Spleen (tissue), 11 donors: ENCODE results near the gene TREX2. TPM values are rescaled to one million over a fixed set of nuclear protein-coding genes. Genes with fewer than 3 reads are reported as not detected.

ENCODE experiments used
- DNase-seq: peaks from one replicate; pipeline ENCODE4 v3.0.0-alpha.2; 2020
- H3K27ac ChIP-seq, 8 donors: fragments of 200-600 bp; sonication (generic) in 7 of 8; 1 replicate in 4 of 8; 2 replicates in 4 of 8; pipeline versions ENCODE4 v1.5.0 to v1.8.0; 2016 to 2021; ENCODE audit warnings: inconsistent platforms in 4 of 8, mild to moderate bottlenecking in 4 of 8, moderate library complexity in 1 of 8
- H3K27me3 ChIP-seq, 7 donors: fragments of 200-600 bp; sonication (generic) in 6 of 7; replicated peaks in 1 of 7; 1 replicate in 4 of 7; 2 replicates in 3 of 7; pipeline versions ENCODE4 v1.5.0 to v1.8.0; 2016 to 2021; ENCODE audit warnings: inconsistent platforms in 3 of 7, mild to moderate bottlenecking in 1 of 7
- H3K36me3 ChIP-seq, 6 donors: fragments of 200-600 bp; sonication (generic) in 5 of 6; 1 replicate in 4 of 6; 2 replicates in 2 of 6; pipeline versions ENCODE4 v1.5.0 to v1.8.0; 2016 to 2021; ENCODE audit warnings: inconsistent platforms in 2 of 6
- H3K4me1 ChIP-seq, 6 donors: fragments of 200-600 bp; sonication (generic) in 5 of 6; 1 replicate in 3 of 6; 2 replicates in 3 of 6; pipeline versions ENCODE4 v1.5.0 to v1.8.0; 2016 to 2021; ENCODE audit warnings: inconsistent platforms in 3 of 6
- H3K4me3 ChIP-seq, 8 donors: fragments of 200-600 bp; sonication (generic) in 7 of 8; 1 replicate in 4 of 8; 2 replicates in 4 of 8; pipeline versions ENCODE4 v1.5.0 to v1.8.0; 2016 to 2021; ENCODE audit warnings: inconsistent platforms in 4 of 8, mild to moderate bottlenecking in 4 of 8, moderate library complexity in 2 of 8
- H3K9me3 ChIP-seq, 8 donors: fragments of 200-600 bp; sonication (generic) in 7 of 8; 1 replicate in 4 of 8; 2 replicates in 4 of 8; pipeline versions ENCODE4 v1.5.0 to v1.8.0; 2016 to 2021; ENCODE audit warnings: inconsistent platforms in 4 of 8
- CTCF ChIP-seq, 11 experiments: fragments of 200-600 bp in 7 of 11; fragments of 450-650 bp in 4 of 11; sonication (generic) in 4 of 11; IDR thresholded peaks in 8 of 11; conservative IDR thresholded peaks in 3 of 11; 1 replicate in 7 of 11; 2 replicates in 4 of 11; pipeline versions ENCODE4 v1.4.0 to v1.8.0; 2016 to 2021; ENCODE audit warnings: antibody characterized with exemption in 11 of 11, inconsistent platforms in 4 of 11, mild to moderate bottlenecking in 1 of 11
- POLR2A ChIP-seq, 3 donors: fragments of 450-650 bp; IDR thresholded peaks; one replicate each; pipeline ENCODE4 v1.5.1; 2017; ENCODE audit warnings: antibody characterized with exemption in 3 of 3, mild to moderate bottlenecking in 1 of 3
- POLR2AphosphoS5 ChIP-seq, 3 donors: sonication (generic); formaldehyde crosslinking; IDR thresholded peaks; one replicate each; pipeline ENCODE4 v1.5.1; 2017; ENCODE audit warnings: antibody characterized with exemption in 3 of 3
- WGBS, 5 donors: extraction: QIAGEN DNeasy Blood & Tissue Kit in 3 of 5; methylation state at CpG; one replicate each; pipeline versions ENCODE4 v1.1.5 to v1.1.7; 2013 to 2018; 5-methylcytosine and 5-hydroxymethylcytosine counted together
- intact Hi-C: fragments of 100-400 bp; cut with DNase I; formaldehyde crosslinking; loops from one replicate; pipeline ENCODE4 v1.15.0; 2023; ENCODE audit warnings: low total_unique reads
- polyA plus RNA-seq, 3 donors: library from polyadenylated mRNA; stranded (reverse); fragments of 200-250 nt; gene quantifications; one replicate each; pipeline ENCODE4 v1.2.1, GENCODE V29; 2013
- total RNA-seq, 7 donors: library from RNA; depleted of rRNA in 3 of 7; stranded (reverse); fragments of >200 nt in 3 of 7; fragmentation: NEBNext Ultra II Directional in 4 of 7; extraction: Animal tissue kit (Norgen Biotek cat#: 25700) in 4 of 7; gene quantifications; one replicate each; pipeline versions ENCODE4 v1.1.0 to v1.2.1, GENCODE V29; 2016 to 2021
- donor health status: healthy with polysubstance abuse.
- donor health status: DM: no; HTN: no; CAD: no; lungs with moderate emphysema.
- donor health status: DM: no; HTN: no; CAD: no.
- donor health status: Bipolar disorder and iron deficiency.
- donor health status: healthy.
- donor health status: DM: no; HTN: no; CAD: no.
- donor health status: DM: yes; HTN: yes; CAD: no.

TREX2 gene
- total and polyA plus RNA-seq, 10 donors, result 1.1 to 6.4 (median 2.2) TPM

- no peak for TF ChIP-seq CTCF (IDR thresholded peaks at IDR 0.05 in 8 of 11, conservative IDR thresholded peaks at IDR 0.05 in 3 of 11)
- no peak for TF ChIP-seq POLR2A (IDR thresholded peaks at IDR 0.05)
- no peak for TF ChIP-seq POLR2AphosphoS5 (IDR thresholded peaks at IDR 0.05)
- no peak overlapping the region for H3K27ac ChIP-seq
- peaks cover 0 to 43% (median 5%) of the 10 kb centered on the region in 6 donors for H3K36me3 ChIP-seq
- no peak for DNase-seq
- no peaks in the 10 kb centered on the region for H3K9me3 ChIP-seq
- 72 to 81% (median 79%) methylated on average over 5 to 10 of the region's 10 CpGs; no CpG with 5 or more reads in 1 of the 5 donors for WGBS, 5 donors
- H3K27me3 ChIP-seq, result no peaks in the 10 kb centered on the region
- intact Hi-C loops, result no loop called here
- H3K4me1 ChIP-seq, result no peaks in the 10 kb centered on the region
- no peak overlapping the region for H3K4me3 ChIP-seq
Observed at GRCh38 chrX:153446636-153446936, 730 bp upstream of the TREX2 start.

- H3K36me3 ChIP-seq, result peaks cover 0 to 30% (median 4%) of the 10 kb centered on the region in 6 donors
- H3K27ac ChIP-seq, result no peak overlapping the region
Observed at GRCh38 chrX:153445106-153445855, 575 bp downstream of the TREX2 start.

GRCh38 chrX:153444333-153445011 lies 1.4 kb downstream of the TREX2 start:
- H3K4me3 ChIP-seq, result no peak overlapping the region
- H3K9me3 ChIP-seq, result peaks cover 0 to 5% (median 0%) of the 10 kb centered on the region in 8 donors
- DNase-seq, result no peak
- peaks cover 0 to 22% (median 4%) of the 10 kb centered on the region in 6 donors for H3K36me3 ChIP-seq
- H3K4me1 ChIP-seq, result no peaks in the 10 kb centered on the region
- intact Hi-C loops, result no loop called here
- no peak overlapping the region for H3K27ac ChIP-seq
- H3K27me3 ChIP-seq, result no peaks in the 10 kb centered on the region
- 88 to 94% (median 91%) methylated on average over 24 to 37 of the region's 37 CpGs; no CpG with 5 or more reads in 1 of the 5 donors for WGBS, 5 donors
- no peak for TF ChIP-seq CTCF (IDR thresholded peaks at IDR 0.05 in 8 of 11, conservative IDR thresholded peaks at IDR 0.05 in 3 of 11)
- no peak for TF ChIP-seq POLR2A (IDR thresholded peaks at IDR 0.05)
- TF ChIP-seq POLR2AphosphoS5 (IDR thresholded peaks at IDR 0.05), result no peak

More at GRCh38 chrX:153445106-153445855, 575 bp downstream of the TREX2 start:
- DNase-seq, result no peak
- no peak overlapping the region for H3K4me3 ChIP-seq
- no peaks in the 10 kb centered on the region for H3K4me1 ChIP-seq
- intact Hi-C loops, result no loop called here
- no peaks in the 10 kb centered on the region for H3K9me3 ChIP-seq
- WGBS, 5 donors, result 83 to 94% (median 90%) methylated on average over 11 to 35 of the region's 35 CpGs
- no peak for TF ChIP-seq POLR2AphosphoS5 (IDR thresholded peaks at IDR 0.05)
- no peaks in the 10 kb centered on the region for H3K27me3 ChIP-seq

- Histone ChIP-seq H3K27ac (no peak overlapping the region), H3K9me3 (peaks cover 0 to 6% (median 0%) of the 10 kb centered on the region in 8 donors), H3K36me3 (peaks cover 0 to 14% (median 4%) of the 10 kb centered on the region in 6 donors), H3K4me1 (no peaks in the 10 kb centered on the region), H3K4me3 (no peak overlapping the region), H3K27me3 (no peaks in the 10 kb centered on the region)
- DNase-seq, result no peak
- no peak for TF ChIP-seq POLR2A (IDR thresholded peaks at IDR 0.05)
- TF ChIP-seq POLR2AphosphoS5 (IDR thresholded peaks at IDR 0.05), result peak in 1 of 3 donors; percentile 2
- TF ChIP-seq CTCF (IDR thresholded peaks at IDR 0.05 in 8 of 11, conservative IDR thresholded peaks at IDR 0.05 in 3 of 11), result no peak
- intact Hi-C loops, result no loop called here
- 86 to 94% (median 90%) methylated on average over 10 to 25 of the region's 25 CpGs for WGBS, 5 donors
Observed at GRCh38 chrX:153443476-153444332, 2.2 kb downstream of the TREX2 start.
